ENCODE data around the gene PROS1. TPM values are rescaled to one million over a fixed set of nuclear protein-coding genes. Genes with fewer than 3 reads are reported as not detected.
"Not testable (repeated sequence)": the region's sequence is repeated elsewhere in the genome, so short reads cannot be mapped to it uniquely, and the experiment has no call there.

The PROS1 gene
- total and polyA plus RNA-seq, 7 donors = 2.8 to 31.4 (median 19.9) TPM

DNA sequence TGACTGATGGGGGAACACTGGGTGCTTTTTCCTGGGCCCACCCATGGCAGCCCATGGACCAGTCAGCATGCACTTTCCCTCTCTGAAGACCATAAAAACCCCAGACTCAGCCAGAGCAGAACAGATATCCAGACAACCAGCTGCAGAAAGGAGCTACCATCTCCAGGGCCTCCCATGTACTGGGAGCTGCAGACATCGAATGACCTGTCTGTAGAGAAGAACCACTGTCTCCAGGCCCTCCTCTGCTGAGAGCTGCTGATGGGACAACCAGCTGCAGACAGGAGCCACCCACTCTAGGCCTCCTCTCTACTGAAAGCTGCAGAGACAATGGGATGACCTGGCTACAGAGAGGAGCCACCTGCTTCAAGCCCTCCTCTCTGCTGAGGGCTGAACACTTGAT is 66.6 kb downstream of the PROS1 start:
- Histone ChIP-seq H3K4me1 (peaks cover 0 to 21% (median 7%) of the 10 kb centered on the region in 4 donors), H3K9me3 (no peaks in the 10 kb centered on the region), H3K27ac (no peak overlapping the region), H3K27me3 (no peaks in the 10 kb centered on the region), H3K36me3 (no peaks in the 10 kb centered on the region), H3K4me3 (no peak overlapping the region)
- intact Hi-C loops (cut with DNase I) = no loop called here
- 78 to 85% methylated on average over 1 of the region's 1 CpG for WGBS, 2 donors
- no peak for DNase-seq
- TF ChIP-seq POLR2AphosphoS5 (IDR thresholded peaks at IDR 0.05) (no peak), POLR2A (IDR thresholded peaks at IDR 0.05) (no peak), EP300 (IDR thresholded peaks at IDR 0.05) (no peak)
- TF ChIP-seq, protein P1, sequence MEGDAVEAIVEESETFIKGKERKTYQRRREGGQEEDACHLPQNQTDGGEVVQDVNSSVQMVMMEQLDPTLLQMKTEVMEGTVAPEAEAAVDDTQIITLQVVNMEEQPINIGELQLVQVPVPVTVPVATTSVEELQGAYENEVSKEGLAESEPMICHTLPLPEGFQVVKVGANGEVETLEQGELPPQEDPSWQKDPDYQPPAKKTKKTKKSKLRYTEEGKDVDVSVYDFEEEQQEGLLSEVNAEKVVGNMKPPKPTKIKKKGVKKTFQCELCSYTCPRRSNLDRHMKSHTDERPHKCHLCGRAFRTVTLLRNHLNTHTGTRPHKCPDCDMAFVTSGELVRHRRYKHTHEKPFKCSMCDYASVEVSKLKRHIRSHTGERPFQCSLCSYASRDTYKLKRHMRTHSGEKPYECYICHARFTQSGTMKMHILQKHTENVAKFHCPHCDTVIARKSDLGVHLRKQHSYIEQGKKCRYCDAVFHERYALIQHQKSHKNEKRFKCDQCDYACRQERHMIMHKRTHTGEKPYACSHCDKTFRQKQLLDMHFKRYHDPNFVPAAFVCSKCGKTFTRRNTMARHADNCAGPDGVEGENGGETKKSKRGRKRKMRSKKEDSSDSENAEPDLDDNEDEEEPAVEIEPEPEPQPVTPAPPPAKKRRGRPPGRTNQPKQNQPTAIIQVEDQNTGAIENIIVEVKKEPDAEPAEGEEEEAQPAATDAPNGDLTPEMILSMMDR (IDR thresholded peaks at IDR 0.05) = no peak

DNA sequence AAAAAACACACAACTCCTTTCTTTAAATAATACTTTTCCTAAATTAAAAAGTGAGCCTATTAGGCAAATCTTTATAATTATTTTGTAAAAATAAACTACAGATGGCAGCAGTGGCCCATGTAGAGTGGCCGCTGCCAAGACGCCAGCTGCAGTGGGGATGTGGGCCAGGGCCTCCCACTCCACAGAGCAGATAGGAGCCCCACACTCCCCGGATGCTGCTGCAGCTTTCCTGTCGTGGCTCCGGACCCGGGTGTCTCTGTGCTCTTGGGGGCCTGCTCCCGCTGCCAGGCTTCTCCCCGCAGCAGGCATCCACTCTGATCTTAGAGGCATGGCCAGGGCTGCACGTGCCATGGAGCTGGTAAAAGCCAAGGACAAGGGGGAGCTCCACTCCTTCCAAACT is 67.5 kb downstream of the PROS1 start:
- Histone ChIP-seq H3K4me3 (no peak overlapping the region), H3K36me3 (no peaks in the 10 kb centered on the region), H3K27me3 (no peaks in the 10 kb centered on the region), H3K27ac (no peak overlapping the region), H3K9me3 (no peaks in the 10 kb centered on the region), H3K4me1 (peaks cover 0 to 19% (median 7%) of the 10 kb centered on the region in 4 donors)
- intact Hi-C loops (cut with DNase I) = no loop called here
- no peak for DNase-seq
- WGBS, 2 donors = 89 to 91% methylated on average over 9 of the region's 9 CpGs
- TF ChIP-seq POLR2AphosphoS5 (IDR thresholded peaks at IDR 0.05) (no peak), POLR2A (IDR thresholded peaks at IDR 0.05) (no peak), EP300 (IDR thresholded peaks at IDR 0.05) (no peak)
- TF ChIP-seq, protein P1 (IDR thresholded peaks at IDR 0.05) = no peak

- no peak for TF ChIP-seq POLR2A (IDR thresholded peaks at IDR 0.05)
- no peaks in the 10 kb centered on the region for H3K27me3 ChIP-seq
- no peak overlapping the region for H3K27ac ChIP-seq
- peaks cover 0 to 2% (median under 1%) of the 10 kb centered on the region in 4 donors for H3K4me1 ChIP-seq
- no peak for DNase-seq
- H3K9me3 ChIP-seq = no peaks in the 10 kb centered on the region
- WGBS, 2 donors = 88 to 91% methylated on average over 1 of the region's 1 CpG
- H3K4me3 ChIP-seq = no peak overlapping the region
- H3K36me3 ChIP-seq = no peaks in the 10 kb centered on the region
- intact Hi-C loops (cut with DNase I) = no loop called here
These were observed 69.1 kb downstream of the PROS1 start for GRCh38 chr3:93904568-93904967.

GRCh38 chr3:93878250-93879017 is 95.3 kb downstream of the PROS1 start:
- 82 to 84% methylated on average over 3 of the region's 3 CpGs for WGBS, 2 donors
- H3K9me3 ChIP-seq; H3K27ac ChIP-seq; intact Hi-C loops (cut with DNase I); DNase-seq; H3K27me3 ChIP-seq; H3K4me3 ChIP-seq; H3K4me1 ChIP-seq; H3K36me3 ChIP-seq: not testable (repeated sequence)

DNA sequence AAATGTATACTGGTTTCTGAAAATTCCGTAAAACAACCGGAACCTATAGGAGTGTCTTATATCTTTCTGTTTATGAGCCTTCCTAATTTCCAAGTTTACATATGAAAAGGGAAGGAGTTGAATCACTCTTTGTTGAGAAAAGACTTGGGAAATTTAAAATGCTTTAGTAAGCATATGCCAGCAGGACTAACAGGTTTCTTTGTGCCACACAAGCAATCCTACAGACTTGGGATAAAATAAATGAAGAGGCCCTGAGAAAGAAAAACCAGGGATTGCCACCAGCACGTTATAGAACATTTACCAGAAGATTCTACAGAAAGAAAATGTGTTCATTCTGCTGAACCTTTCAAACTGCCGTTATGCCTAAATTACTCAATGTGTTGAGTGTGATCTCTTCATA is 96.3 kb downstream of the PROS1 start:
- H3K27ac ChIP-seq; DNase-seq; H3K4me1 ChIP-seq; intact Hi-C loops (cut with DNase I); H3K27me3 ChIP-seq; H3K9me3 ChIP-seq; H3K4me3 ChIP-seq; H3K36me3 ChIP-seq: not testable (repeated sequence)
- 86 to 87% methylated on average over 4 of the region's 4 CpGs for WGBS, 2 donors

DNA sequence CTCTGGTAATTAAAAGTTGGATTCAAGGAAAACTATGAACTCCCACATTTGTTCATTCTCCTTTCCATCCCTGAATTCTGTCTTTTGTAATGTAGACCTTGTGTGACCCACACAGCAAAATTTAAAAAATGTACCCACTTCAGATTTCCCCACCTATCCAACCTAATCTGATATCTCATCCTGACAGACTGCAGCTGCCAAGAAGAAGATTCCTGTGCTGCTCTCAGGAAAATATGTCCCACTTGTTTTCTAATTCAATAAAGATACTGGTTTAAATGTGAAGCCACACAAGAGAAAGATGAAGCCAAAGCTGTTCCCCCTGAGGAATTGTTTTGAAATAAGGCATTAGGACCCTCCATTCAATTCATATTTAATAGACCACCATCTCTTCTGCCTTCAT is 100.3 kb downstream of the PROS1 start:
- intact Hi-C loops (cut with DNase I); H3K4me1 ChIP-seq: not testable (repeated sequence)

GRCh38 chr3:93867425-93867824 is 106.3 kb downstream of the PROS1 start:
- no peak for TF ChIP-seq POLR2AphosphoS5 (IDR thresholded peaks at IDR 0.05)
- no peak for TF ChIP-seq EP300 (IDR thresholded peaks at IDR 0.05)
- TF ChIP-seq POLR2A (IDR thresholded peaks at IDR 0.05) = no peak
- TF ChIP-seq, protein P1 (IDR thresholded peaks at IDR 0.05) = no peak

More for the DNA sequence above, 100.3 kb downstream of the PROS1 start:
- not testable (repeated sequence) for H3K4me3 ChIP-seq, H3K36me3 ChIP-seq, DNase-seq, H3K9me3 ChIP-seq, H3K27ac ChIP-seq, H3K27me3 ChIP-seq

More at GRCh38 chr3:93867425-93867824, 106.3 kb downstream of the PROS1 start:
- Histone ChIP-seq H3K36me3 (no peaks in the 10 kb centered on the region), H3K27me3 (no peaks in the 10 kb centered on the region), H3K9me3 (no peaks in the 10 kb centered on the region), H3K4me1 (no peaks in the 10 kb centered on the region), H3K27ac (no peak overlapping the region), H3K4me3 (no peak overlapping the region)
- no peak for DNase-seq
- intact Hi-C loops (cut with DNase I) = no loop called here
